ENCODE measurements around the gene UNC119. TPM values are rescaled to one million over a fixed set of nuclear protein-coding genes. Genes with fewer than 3 reads are reported as not detected.

Gene UNC119
- total RNA-seq, 1 experiment from 2014 or later: 43.2 TPM

GRCh38 chr17:28573040-28573380, 20.6 kb upstream of the UNC119 start:
- Histone ChIP-seq H3K9ac (ENCODE audit: low read length) (no peak overlapping the region), H3K4me2 (ENCODE audit: low read length) (peak overlapping the region; percentile 99; the same call in 1 of the 2 replicates), H3K27ac (ENCODE audit: low read depth, low read length) (no peak overlapping the region), H3K36me3 (ENCODE audit: control insufficient read depth in 1 of 2, insufficient read depth in 2 of 2, low read length in 2 of 2) (peaks cover 0 to 2% of the 10 kb centered on the region in 2 experiments; a peak in 2 of 4 replicates), H3K79me2 (ENCODE audit: insufficient read depth, low read length) (peaks cover 22% of the 10 kb centered on the region), H3K4me3 (replicated peaks in 1 of 2; ENCODE audit: low read depth in 1 of 2, low read length in 2 of 2) (no peak overlapping the region), H2AFZ (ENCODE audit: low read depth, low read length, poor library complexity, severe bottlenecking) (no peak overlapping the region), H3K4me1 (ENCODE audit: control insufficient read depth in 1 of 2, insufficient read depth in 2 of 2, low read length in 2 of 2) (peaks cover 6 to 28% of the 10 kb centered on the region in 2 experiments; a peak in 3 of 4 replicates), H4K20me1 (ENCODE audit: insufficient read depth) (no peaks in the 10 kb centered on the region), H3K9me2 (ENCODE audit: insufficient read depth) (no peaks in the 10 kb centered on the region), H3K27me3 (ENCODE audit: insufficient read depth, low read length) (no peaks in the 10 kb centered on the region), H3K9me3 (ENCODE audit: control insufficient read depth in 1 of 2, insufficient read depth in 1 of 2, low read depth in 1 of 2, low read length in 2 of 2) (no peaks in the 10 kb centered on the region)
- intact Hi-C loops (cut with micrococcal nuclease): no loop called here
- DNase-seq (ENCODE audit: low read depth, low spot score) (no peak), ATAC-seq (no peak)
- POLR2A ChIA-PET: no interaction called here
- RAD21 ChIA-PET (ENCODE audit: low non-redundant PET in 1 of 2, low total read pairs in 2 of 2, uncharacterized antibody in 2 of 2, unreplicated experiment in 2 of 2): no interaction called here
- CTCF ChIA-PET: no interaction called here
- TF ChIP-seq POLR2A (IDR thresholded peaks at IDR 0.05; ENCODE audit: borderline replicate concordance, extremely low read depth, insufficient read depth, insufficient read length): no peak
- no peak for TF ChIP-seq SP1 (IDR thresholded peaks at IDR 0.05; ENCODE audit: low read depth)
- TF ChIP-seq ATF3 (IDR thresholded peaks at IDR 0.05): no peak
- TF ChIP-seq MAX (IDR thresholded peaks at IDR 0.05): no peak
- TF ChIP-seq SRF (IDR thresholded peaks at IDR 0.05; ENCODE audit: low read depth): no peak
- no peak for TF ChIP-seq CEBPB (IDR thresholded peaks at IDR 0.05; ENCODE audit: low read depth)
- TF ChIP-seq ELF1 (IDR thresholded peaks at IDR 0.05; ENCODE audit: borderline replicate concordance, low read depth): no peak
- TF ChIP-seq SIN3A (IDR thresholded peaks at IDR 0.05; ENCODE audit: low read depth): no peak
- TF ChIP-seq POLR2AphosphoS5 (IDR thresholded peaks at IDR 0.05; ENCODE audit: low read depth, low read length): no peak
- no peak for TF ChIP-seq CBX3 (IDR thresholded peaks at IDR 0.05; ENCODE audit: low read depth)
- BruUV-seq (replicated peaks): no TSS peak

- Histone ChIP-seq H3K27ac (ENCODE audit: low read depth, low read length) (peak overlapping the region; percentile 34), H3K9ac (ENCODE audit: low read length) (peak overlapping the region; percentile 91), H3K4me3 (replicated peaks in 1 of 2; ENCODE audit: low read depth in 1 of 2, low read length in 2 of 2) (peak overlapping the region; percentile 77 to 99), H3K36me3 (ENCODE audit: control insufficient read depth in 1 of 2, insufficient read depth in 2 of 2, low read length in 2 of 2) (peaks cover 0 to 2% of the 10 kb centered on the region in 2 experiments; a peak in 1 of 4 replicates), H3K4me2 (ENCODE audit: low read length) (peak overlapping the region; percentile 99), H3K9me3 (ENCODE audit: control insufficient read depth in 1 of 2, insufficient read depth in 1 of 2, low read depth in 1 of 2, low read length in 2 of 2) (no peaks in the 10 kb centered on the region), H4K20me1 (ENCODE audit: insufficient read depth) (no peaks in the 10 kb centered on the region), H3K27me3 (ENCODE audit: insufficient read depth, low read length) (no peaks in the 10 kb centered on the region), H3K79me2 (ENCODE audit: insufficient read depth, low read length) (peaks cover 22% of the 10 kb centered on the region), H2AFZ (ENCODE audit: low read depth, low read length, poor library complexity, severe bottlenecking) (no peak overlapping the region), H3K9me2 (ENCODE audit: insufficient read depth) (no peaks in the 10 kb centered on the region), H3K4me1 (ENCODE audit: control insufficient read depth in 1 of 2, insufficient read depth in 2 of 2, low read length in 2 of 2) (peaks cover 6 to 28% of the 10 kb centered on the region in 2 experiments; a peak in 3 of 4 replicates)
- BruUV-seq (replicated peaks): no TSS peak
- ChIA-PET POLR2A (interaction anchor here (1.3 kb wide), 1 partner anchor 147 kb away, joined by 3 read pairs; the partner anchor contains the start of gene RPL23A), RAD21 (ENCODE audit: low non-redundant PET in 1 of 2, low total read pairs in 2 of 2, uncharacterized antibody in 2 of 2, unreplicated experiment in 2 of 2) (no interaction called here), CTCF (no interaction called here)
- ATAC-seq: no peak
- no peak for DNase-seq (ENCODE audit: low read depth, low spot score)
- intact Hi-C loops (cut with micrococcal nuclease): no loop called here
- TF ChIP-seq EGR1 (IDR thresholded peaks at IDR 0.05; ENCODE audit: low read depth) (no peak), SIN3A (IDR thresholded peaks at IDR 0.05; ENCODE audit: low read depth) (no peak), CTCF (IDR thresholded peaks at IDR 0.05 in 2 of 3, conservative IDR thresholded peaks at IDR 0.05 in 1 of 3; ENCODE audit: borderline replicate concordance in 1 of 3, insufficient read depth in 1 of 3, low read depth in 2 of 3, low read length in 2 of 3) (no peak), ZBTB33 (IDR thresholded peaks at IDR 0.05; ENCODE audit: extremely low read depth, insufficient replicate concordance, low read length) (no peak), EZH2 (IDR thresholded peaks at IDR 0.05) (no peak), ZNF274 (IDR thresholded peaks at IDR 0.05; ENCODE audit: low read depth, low read length) (no peak), POLR2AphosphoS5 (IDR thresholded peaks at IDR 0.05; ENCODE audit: low read depth, low read length) (no peak; the same call in 1 of the 2 replicates), MAX (IDR thresholded peaks at IDR 0.05) (no peak), RAD21 (IDR thresholded peaks at IDR 0.05; ENCODE audit: low read depth) (no peak)
These were observed 20.0 kb upstream of the UNC119 start for GRCh38 chr17:28572259-28573039.

Measured in HCT116 (cell line).